Liver (tissue), 9 donors: Measurements from ENCODE around the gene HIKESHI. TPM values are rescaled to one million over a fixed set of nuclear protein-coding genes. Genes with fewer than 3 reads are reported as not detected.

Source experiments
- DNase-seq: peaks from one replicate; pipeline ENCODE4 v3.0.0-alpha.2; 2017; ENCODE audit warnings: low spot score
- H3K27ac ChIP-seq, 2 donors: one replicate each; pipeline ENCODE4 v1.7.0; 2013; ENCODE audit warnings: inconsistent platforms in 2 of 2, low read length in 2 of 2, control low read depth in 1 of 2, low read depth in 1 of 2, mild to moderate bottlenecking in 1 of 2
- H3K27me3 ChIP-seq, 4 donors: one replicate each; pipeline versions ENCODE4 v1.6.1 to v1.7.0; 2013; ENCODE audit warnings: low read length in 3 of 4, inconsistent platforms in 1 of 4, mild to moderate bottlenecking in 1 of 4, moderate library complexity in 1 of 4; ENCODE audit not compliant: control insufficient read depth in 4 of 4, insufficient read depth in 4 of 4
- H3K36me3 ChIP-seq, 4 donors: one replicate each; pipeline versions ENCODE4 v1.6.1 to v1.7.0; 2013; ENCODE audit warnings: low read length in 3 of 4, mild to moderate bottlenecking in 3 of 4, low read depth in 1 of 4, moderate library complexity in 1 of 4; ENCODE audit not compliant: control insufficient read depth in 4 of 4, insufficient read depth in 3 of 4
- H3K4me1 ChIP-seq, 4 donors: one replicate each; pipeline versions ENCODE4 v1.6.1 to v1.7.0; 2013; ENCODE audit warnings: low read length in 3 of 4, mild to moderate bottlenecking in 3 of 4, moderate library complexity in 1 of 4; ENCODE audit not compliant: control insufficient read depth in 4 of 4, insufficient read depth in 4 of 4
- H3K4me3 ChIP-seq, 3 donors: one replicate each; pipeline versions ENCODE4 v1.6.1 to v1.7.0; 2013; ENCODE audit warnings: low read length in 3 of 3, control low read depth in 1 of 3, low read depth in 1 of 3, mild to moderate bottlenecking in 1 of 3
- H3K9ac ChIP-seq, 2 donors: one replicate each; pipeline ENCODE4 v1.7.0; 2013; ENCODE audit warnings: low read length in 2 of 2, mild to moderate bottlenecking in 2 of 2, moderate library complexity in 2 of 2, control low read depth in 1 of 2, low read depth in 1 of 2
- H3K9me3 ChIP-seq, 4 donors: one replicate each; pipeline versions ENCODE4 v1.6.1 to v1.7.0; 2013; ENCODE audit warnings: low read length in 3 of 4; ENCODE audit not compliant: control insufficient read depth in 4 of 4
- EGR1 ChIP-seq, 2 donors: IDR thresholded peaks; 2 replicates each; pipeline ENCODE4 v1.6.1; 2016 to 2018; ENCODE audit warnings: antibody characterized with exemption in 2 of 2, low read depth in 2 of 2
- FOXA1 ChIP-seq: IDR thresholded peaks from 2 replicates; pipeline ENCODE4 v1.6.1; 2016; ENCODE audit warnings: antibody characterized with exemption
- FOXA2 ChIP-seq: IDR thresholded peaks from 2 replicates; pipeline ENCODE4 v1.6.1; 2016; ENCODE audit warnings: antibody characterized with exemption
- GABPA ChIP-seq, 2 donors: IDR thresholded peaks in 1 of 2; conservative IDR thresholded peaks in 1 of 2; 2 replicates each; pipeline ENCODE4 v1.6.1; 2016; ENCODE audit warnings: antibody characterized with exemption in 2 of 2, mild to moderate bottlenecking in 1 of 2, moderate library complexity in 1 of 2
- HNF4A ChIP-seq, 2 donors: conservative IDR thresholded peaks; 2 replicates each; pipeline ENCODE4 v1.6.1; 2016; ENCODE audit warnings: antibody characterized with exemption in 2 of 2, mild to moderate bottlenecking in 2 of 2
- HNF4G ChIP-seq: IDR thresholded peaks from 2 replicates; pipeline ENCODE4 v1.6.1; 2016; ENCODE audit warnings: antibody characterized with exemption
- JUND ChIP-seq, 2 donors: IDR thresholded peaks; 2 replicates each; pipeline ENCODE4 v1.6.1; 2016; ENCODE audit warnings: antibody characterized with exemption in 2 of 2
- RAD21 ChIP-seq, 2 donors: IDR thresholded peaks; 2 replicates each; pipeline ENCODE4 v1.6.1; 2016; ENCODE audit warnings: antibody characterized with exemption in 2 of 2, mild to moderate bottlenecking in 2 of 2
- RXRA ChIP-seq, 2 donors: IDR thresholded peaks; 2 replicates each; pipeline ENCODE4 v1.6.1; 2017 to 2018; ENCODE audit warnings: antibody characterized with exemption in 2 of 2, mild to moderate bottlenecking in 1 of 2
- TAF1 ChIP-seq: conservative IDR thresholded peaks from 2 replicates; pipeline ENCODE4 v1.6.1; 2016; ENCODE audit warnings: antibody characterized with exemption, mild to moderate bottlenecking
- YY1 ChIP-seq: IDR thresholded peaks from 2 replicates; pipeline ENCODE4 v1.6.1; 2016; ENCODE audit warnings: antibody characterized with exemption, mild to moderate bottlenecking
- WGBS: extraction: QIAGEN DNeasy Blood & Tissue Kit; methylation state at CpG from one replicate; pipeline ENCODE4 v1.1.7; 2013; 5-methylcytosine and 5-hydroxymethylcytosine counted together
- polyA plus RNA-seq, 2 donors: library from polyadenylated mRNA; stranded (reverse) in 1 of 2; unstranded in 1 of 2; fragments of 200-250 nt in 1 of 2; fragments of >200 nt in 1 of 2; fragmentation: Nextera tagmentation in 1 of 2; extraction: Ambion mirVana in 1 of 2; gene quantifications; one replicate each; pipeline versions ENCODE4 v1.2.1 to v1.2.3, GENCODE V29; 2013 to 2015
- total RNA-seq, 2 donors: library from RNA; depleted of rRNA; stranded (reverse); fragments of >200 nt; gene quantifications; one replicate each; pipeline ENCODE4 v1.2.3, GENCODE V29; 2014
- TF ChIP-seq, protein P1 (sequence below): IDR thresholded peaks from 2 replicates; pipeline ENCODE4 v1.6.1; 2016; ENCODE audit warnings: antibody characterized with exemption
- TF ChIP-seq, protein P2 (sequence below): IDR thresholded peaks from 2 replicates; pipeline ENCODE4 v1.6.1; 2016; ENCODE audit warnings: antibody characterized with exemption
- TF ChIP-seq, protein P3 (sequence below): IDR thresholded peaks from 2 replicates; pipeline ENCODE4 v1.6.1; 2016; ENCODE audit warnings: antibody characterized with exemption, mild to moderate bottlenecking
- TF ChIP-seq, protein P4 (sequence below): fragments of 150-350 bp; IDR thresholded peaks from 2 replicates; pipeline ENCODE4 v1.5.1; 2017; ENCODE audit warnings: improper control_type of control experiment, low read depth, low read length; ENCODE audit not compliant: missing input control
- donor health status: healthy.
- donor health status: healthy.
- donor health status: healthy.
- donor health status: healthy.
- donor health status: healthy.

The HIKESHI gene
- total and polyA plus RNA-seq, 4 donors = 13.3 to 23.3 (median 20.3) TPM

DNA sequence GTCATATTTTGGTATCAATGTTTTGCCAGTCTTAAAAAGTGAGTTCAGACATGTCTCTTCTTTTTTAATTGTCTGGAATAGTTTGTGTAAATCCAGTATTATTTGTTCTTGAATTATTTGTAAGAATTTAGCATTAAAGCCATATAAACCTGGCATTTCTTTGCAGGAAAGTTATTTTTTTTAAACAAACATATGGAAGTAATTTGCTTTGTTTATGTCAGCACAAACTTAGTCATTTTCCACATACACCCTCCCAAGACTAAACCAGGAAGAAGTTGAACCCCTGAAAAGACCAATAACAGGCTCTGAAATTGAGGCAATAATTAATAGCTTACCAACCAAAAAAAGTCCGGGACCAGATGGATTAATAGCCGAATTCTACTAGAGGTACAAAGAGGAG is 63.5 kb downstream of the HIKESHI start (continued):
- TF ChIP-seq, protein P1, sequence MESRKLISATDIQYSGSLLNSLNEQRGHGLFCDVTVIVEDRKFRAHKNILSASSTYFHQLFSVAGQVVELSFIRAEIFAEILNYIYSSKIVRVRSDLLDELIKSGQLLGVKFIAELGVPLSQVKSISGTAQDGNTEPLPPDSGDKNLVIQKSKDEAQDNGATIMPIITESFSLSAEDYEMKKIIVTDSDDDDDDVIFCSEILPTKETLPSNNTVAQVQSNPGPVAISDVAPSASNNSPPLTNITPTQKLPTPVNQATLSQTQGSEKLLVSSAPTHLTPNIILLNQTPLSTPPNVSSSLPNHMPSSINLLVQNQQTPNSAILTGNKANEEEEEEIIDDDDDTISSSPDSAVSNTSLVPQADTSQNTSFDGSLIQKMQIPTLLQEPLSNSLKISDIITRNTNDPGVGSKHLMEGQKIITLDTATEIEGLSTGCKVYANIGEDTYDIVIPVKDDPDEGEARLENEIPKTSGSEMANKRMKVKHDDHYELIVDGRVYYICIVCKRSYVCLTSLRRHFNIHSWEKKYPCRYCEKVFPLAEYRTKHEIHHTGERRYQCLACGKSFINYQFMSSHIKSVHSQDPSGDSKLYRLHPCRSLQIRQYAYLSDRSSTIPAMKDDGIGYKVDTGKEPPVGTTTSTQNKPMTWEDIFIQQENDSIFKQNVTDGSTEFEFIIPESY = no peak
- TF ChIP-seq HNF4A (conservative IDR thresholded peaks at IDR 0.05) (no peak), FOXA2 (no peak), HNF4G (no peak), JUND (IDR thresholded peaks at IDR 0.05) (no peak), FOXA1 (no peak)
- TF ChIP-seq, protein P2, sequence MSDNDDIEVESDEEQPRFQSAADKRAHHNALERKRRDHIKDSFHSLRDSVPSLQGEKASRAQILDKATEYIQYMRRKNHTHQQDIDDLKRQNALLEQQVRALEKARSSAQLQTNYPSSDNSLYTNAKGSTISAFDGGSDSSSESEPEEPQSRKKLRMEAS = no peak

DNA sequence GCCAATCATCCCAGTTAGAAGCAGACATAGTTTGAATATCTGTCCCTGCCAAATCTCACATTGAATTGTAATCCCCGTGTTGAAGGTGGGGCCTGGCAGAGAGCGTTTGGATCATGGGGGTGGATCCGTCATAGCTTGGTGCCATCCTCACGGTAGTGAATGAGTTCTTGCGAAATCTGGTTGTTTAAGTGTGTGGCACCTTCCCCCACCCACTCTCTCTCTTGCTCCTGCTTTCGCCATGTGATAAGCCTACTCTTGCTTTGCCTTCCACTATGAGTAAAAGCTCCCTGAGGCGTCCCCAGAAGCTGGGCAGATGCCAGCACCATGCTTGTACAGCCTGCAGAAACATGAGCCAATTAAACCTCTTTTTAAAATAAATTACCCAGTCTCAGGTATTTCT is 67.6 kb downstream of the HIKESHI start:
- Histone ChIP-seq H3K36me3 (no peaks in the 10 kb centered on the region), H3K27ac (no peak overlapping the region), H3K9me3 (no peaks in the 10 kb centered on the region), H3K4me3 (no peak overlapping the region), H3K9ac (no peak overlapping the region), H3K4me1 (no peaks in the 10 kb centered on the region), H3K27me3 (no peaks in the 10 kb centered on the region)
- TF ChIP-seq, protein P3, sequence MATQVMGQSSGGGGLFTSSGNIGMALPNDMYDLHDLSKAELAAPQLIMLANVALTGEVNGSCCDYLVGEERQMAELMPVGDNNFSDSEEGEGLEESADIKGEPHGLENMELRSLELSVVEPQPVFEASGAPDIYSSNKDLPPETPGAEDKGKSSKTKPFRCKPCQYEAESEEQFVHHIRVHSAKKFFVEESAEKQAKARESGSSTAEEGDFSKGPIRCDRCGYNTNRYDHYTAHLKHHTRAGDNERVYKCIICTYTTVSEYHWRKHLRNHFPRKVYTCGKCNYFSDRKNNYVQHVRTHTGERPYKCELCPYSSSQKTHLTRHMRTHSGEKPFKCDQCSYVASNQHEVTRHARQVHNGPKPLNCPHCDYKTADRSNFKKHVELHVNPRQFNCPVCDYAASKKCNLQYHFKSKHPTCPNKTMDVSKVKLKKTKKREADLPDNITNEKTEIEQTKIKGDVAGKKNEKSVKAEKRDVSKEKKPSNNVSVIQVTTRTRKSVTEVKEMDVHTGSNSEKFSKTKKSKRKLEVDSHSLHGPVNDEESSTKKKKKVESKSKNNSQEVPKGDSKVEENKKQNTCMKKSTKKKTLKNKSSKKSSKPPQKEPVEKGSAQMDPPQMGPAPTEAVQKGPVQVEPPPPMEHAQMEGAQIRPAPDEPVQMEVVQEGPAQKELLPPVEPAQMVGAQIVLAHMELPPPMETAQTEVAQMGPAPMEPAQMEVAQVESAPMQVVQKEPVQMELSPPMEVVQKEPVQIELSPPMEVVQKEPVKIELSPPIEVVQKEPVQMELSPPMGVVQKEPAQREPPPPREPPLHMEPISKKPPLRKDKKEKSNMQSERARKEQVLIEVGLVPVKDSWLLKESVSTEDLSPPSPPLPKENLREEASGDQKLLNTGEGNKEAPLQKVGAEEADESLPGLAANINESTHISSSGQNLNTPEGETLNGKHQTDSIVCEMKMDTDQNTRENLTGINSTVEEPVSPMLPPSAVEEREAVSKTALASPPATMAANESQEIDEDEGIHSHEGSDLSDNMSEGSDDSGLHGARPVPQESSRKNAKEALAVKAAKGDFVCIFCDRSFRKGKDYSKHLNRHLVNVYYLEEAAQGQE = no peak
- TF ChIP-seq, protein P1 = no peak
- no peak for TF ChIP-seq TAF1
- TF ChIP-seq RXRA (IDR thresholded peaks at IDR 0.05) = no peak
- no peak for TF ChIP-seq RAD21 (IDR thresholded peaks at IDR 0.05)
- TF ChIP-seq FOXA2 = no peak
- TF ChIP-seq, protein P2 = no peak
- no peak for TF ChIP-seq GABPA (IDR thresholded peaks at IDR 0.05 in 1 of 2, conservative IDR thresholded peaks at IDR 0.05 in 1 of 2)
- TF ChIP-seq, protein P4, sequence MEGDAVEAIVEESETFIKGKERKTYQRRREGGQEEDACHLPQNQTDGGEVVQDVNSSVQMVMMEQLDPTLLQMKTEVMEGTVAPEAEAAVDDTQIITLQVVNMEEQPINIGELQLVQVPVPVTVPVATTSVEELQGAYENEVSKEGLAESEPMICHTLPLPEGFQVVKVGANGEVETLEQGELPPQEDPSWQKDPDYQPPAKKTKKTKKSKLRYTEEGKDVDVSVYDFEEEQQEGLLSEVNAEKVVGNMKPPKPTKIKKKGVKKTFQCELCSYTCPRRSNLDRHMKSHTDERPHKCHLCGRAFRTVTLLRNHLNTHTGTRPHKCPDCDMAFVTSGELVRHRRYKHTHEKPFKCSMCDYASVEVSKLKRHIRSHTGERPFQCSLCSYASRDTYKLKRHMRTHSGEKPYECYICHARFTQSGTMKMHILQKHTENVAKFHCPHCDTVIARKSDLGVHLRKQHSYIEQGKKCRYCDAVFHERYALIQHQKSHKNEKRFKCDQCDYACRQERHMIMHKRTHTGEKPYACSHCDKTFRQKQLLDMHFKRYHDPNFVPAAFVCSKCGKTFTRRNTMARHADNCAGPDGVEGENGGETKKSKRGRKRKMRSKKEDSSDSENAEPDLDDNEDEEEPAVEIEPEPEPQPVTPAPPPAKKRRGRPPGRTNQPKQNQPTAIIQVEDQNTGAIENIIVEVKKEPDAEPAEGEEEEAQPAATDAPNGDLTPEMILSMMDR = no peak
- no peak for TF ChIP-seq HNF4A (conservative IDR thresholded peaks at IDR 0.05)
- TF ChIP-seq EGR1 (IDR thresholded peaks at IDR 0.05; ENCODE audit: low read depth in 2 of 2) = no peak
- no peak for TF ChIP-seq HNF4G
- TF ChIP-seq FOXA1 = no peak
- TF ChIP-seq YY1 = no peak
- DNase-seq = no peak
- WGBS = 92% methylated on average over 7 of the region's 7 CpGs
